Lower lobe of right lung (tissue), 2 donors: ENCODE results near the gene H6PD. TPM values are rescaled to one million over a fixed set of nuclear protein-coding genes. Genes with fewer than 3 reads are reported as not detected.

Experiments
- ATAC-seq, 2 donors: fragments of 200-7000 bp; cut with Tn5 transposase; one replicate each; pipeline ENCODE4 v1.9.1; 2020 to 2022; ENCODE audit warnings: mild to moderate bottlenecking in 2 of 2, moderate library complexity in 2 of 2
- DNase-seq: peaks from one replicate; pipeline ENCODE4 v3.0.0-alpha.2; 2020
- H3K27ac ChIP-seq: fragments of 200-600 bp; one replicate; pipeline ENCODE4 v1.8.0; 2022
- H3K27me3 ChIP-seq: fragments of 200-600 bp; one replicate; pipeline ENCODE4 v1.8.0; 2022; ENCODE audit warnings: low read depth
- H3K36me3 ChIP-seq: fragments of 200-600 bp; one replicate; pipeline ENCODE4 v1.8.0; 2022; ENCODE audit warnings: mild to moderate bottlenecking
- H3K4me1 ChIP-seq: fragments of 200-600 bp; one replicate; pipeline ENCODE4 v1.8.0; 2022
- H3K4me3 ChIP-seq: fragments of 200-600 bp; one replicate; pipeline ENCODE4 v1.8.0; 2022; ENCODE audit warnings: mild to moderate bottlenecking
- H3K9me3 ChIP-seq: fragments of 200-600 bp; one replicate; pipeline ENCODE4 v1.8.0; 2022
- CTCF ChIP-seq: fragments of 200-600 bp; IDR thresholded peaks from one replicate; pipeline ENCODE4 v1.8.0; 2022; ENCODE audit warnings: antibody characterized with exemption, mild to moderate bottlenecking
- intact Hi-C: fragments of 100-400 bp; cut with DNase I; formaldehyde crosslinking; loops from one replicate; pipeline ENCODE4 v1.11.0; 2022
- total RNA-seq: library from RNA; stranded (reverse); fragmentation: NEBNext Ultra II Directional; extraction: Animal tissue kit (Norgen Biotek cat#: 25700); gene quantifications from one replicate; pipeline ENCODE4 v1.2.1, GENCODE V29; 2021
- donor health status: DM: no; HTN: yes; CAD: no; lungs with severe emphysema.

H6PD gene
- total RNA-seq, 1 donor from 2014 or later: 40.7 TPM

DNA sequence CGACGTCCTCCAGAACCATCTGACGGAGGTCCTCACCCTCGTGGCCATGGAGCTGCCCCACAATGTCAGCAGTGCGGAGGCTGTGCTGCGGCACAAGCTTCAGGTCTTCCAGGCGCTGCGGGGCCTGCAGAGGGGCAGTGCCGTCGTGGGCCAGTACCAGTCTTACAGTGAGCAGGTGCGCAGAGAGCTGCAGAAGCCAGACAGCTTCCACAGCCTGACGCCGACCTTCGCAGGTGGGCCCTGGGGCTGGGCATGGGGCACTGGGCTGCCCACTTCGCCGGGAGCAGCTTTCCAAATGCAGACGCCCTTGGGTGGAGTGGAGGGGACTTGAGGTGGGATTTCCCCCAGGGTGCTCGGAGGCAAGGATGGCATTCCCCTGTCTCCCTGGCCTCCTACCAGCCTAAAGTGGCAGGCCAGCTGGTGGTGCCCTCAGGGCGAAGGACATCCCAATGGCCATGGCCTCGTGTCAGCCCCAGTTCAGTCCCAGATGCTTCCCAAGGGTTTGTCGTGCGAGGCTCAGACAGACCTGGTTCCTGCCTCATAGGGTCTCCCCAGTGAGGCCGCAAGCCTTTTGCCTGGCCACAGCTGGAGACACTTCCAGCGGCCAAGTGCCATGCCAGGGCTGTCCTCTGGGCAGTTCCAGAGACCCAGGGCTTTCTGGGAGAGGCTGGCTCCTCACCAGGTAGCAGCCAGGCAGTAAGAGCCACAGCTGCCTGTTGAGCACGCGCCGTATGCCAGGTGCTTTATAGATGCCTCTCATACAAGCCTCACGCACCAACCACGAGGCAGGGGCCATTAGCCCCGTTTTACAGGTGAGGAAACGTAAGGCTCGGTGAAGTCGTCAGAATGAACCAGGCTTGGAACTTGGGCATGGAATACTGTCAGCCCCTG is 27.8 kb downstream of the H6PD start:
- no peak for DNase-seq
- no peak for ATAC-seq
- no peaks in the 10 kb centered on the region for H3K4me1 ChIP-seq
- H3K4me3 ChIP-seq: no peak overlapping the region
- intact Hi-C loops: no loop called here
- H3K27ac ChIP-seq: no peak overlapping the region
- no peaks in the 10 kb centered on the region for H3K9me3 ChIP-seq
- H3K27me3 ChIP-seq: no peaks in the 10 kb centered on the region
- peaks cover 47% of the 10 kb centered on the region for H3K36me3 ChIP-seq
- no peak for TF ChIP-seq CTCF

DNA sequence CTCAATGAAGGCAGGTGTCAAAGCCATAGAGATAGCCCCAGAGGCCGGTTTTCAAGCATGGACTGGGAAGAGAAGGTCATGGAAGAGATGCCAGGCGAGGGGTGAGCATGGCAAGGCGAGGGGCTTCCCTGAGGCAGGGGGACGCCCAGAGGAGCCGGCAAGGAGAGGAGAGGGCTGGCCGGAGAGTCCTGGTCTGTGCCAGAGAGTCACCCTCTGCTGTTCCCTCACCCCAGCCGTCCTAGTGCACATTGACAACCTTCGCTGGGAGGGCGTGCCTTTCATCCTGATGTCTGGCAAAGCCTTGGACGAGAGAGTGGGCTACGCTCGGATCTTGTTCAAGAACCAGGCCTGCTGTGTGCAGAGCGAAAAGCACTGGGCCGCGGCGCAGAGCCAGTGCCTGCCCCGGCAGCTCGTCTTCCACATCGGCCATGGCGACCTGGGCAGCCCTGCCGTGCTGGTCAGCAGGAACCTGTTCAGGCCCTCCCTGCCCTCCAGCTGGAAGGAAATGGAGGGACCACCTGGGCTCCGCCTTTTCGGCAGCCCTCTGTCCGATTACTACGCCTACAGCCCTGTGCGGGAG is 28.8 kb downstream of the H6PD start:
- intact Hi-C loops: no loop called here

GRCh38 chr1:9263984-9264872 is 29.7 kb downstream of the H6PD start:
- Histone ChIP-seq H3K9me3 (no peaks in the 10 kb centered on the region), H3K27me3 (no peaks in the 10 kb centered on the region), H3K36me3 (peaks cover 50% of the 10 kb centered on the region), H3K4me1 (no peaks in the 10 kb centered on the region), H3K27ac (no peak overlapping the region), H3K4me3 (no peak overlapping the region)
- no peak for ATAC-seq
- intact Hi-C loops: no loop called here
- TF ChIP-seq CTCF: no peak
- no peak for DNase-seq

More for the DNA sequence above, 28.8 kb downstream of the H6PD start:
- ATAC-seq (no peak), DNase-seq (no peak)
- Histone ChIP-seq H3K27me3 (no peaks in the 10 kb centered on the region), H3K9me3 (no peaks in the 10 kb centered on the region), H3K36me3 (peaks cover 47% of the 10 kb centered on the region), H3K4me3 (no peak overlapping the region), H3K27ac (no peak overlapping the region), H3K4me1 (no peaks in the 10 kb centered on the region)
- no peak for TF ChIP-seq CTCF

GRCh38 chr1:9265037-9265436 is 30.5 kb downstream of the H6PD start:
- Histone ChIP-seq H3K4me3 (no peak overlapping the region), H3K27ac (no peak overlapping the region), H3K36me3 (peaks cover 57% of the 10 kb centered on the region), H3K9me3 (no peaks in the 10 kb centered on the region), H3K27me3 (no peaks in the 10 kb centered on the region), H3K4me1 (no peaks in the 10 kb centered on the region)
- intact Hi-C loops: no loop called here
- DNase-seq (no peak), ATAC-seq (no peak)
- no peak for TF ChIP-seq CTCF

GRCh38 chr1:9265968-9266367 is 31.4 kb downstream of the H6PD start:
- Histone ChIP-seq H3K9me3 (no peaks in the 10 kb centered on the region), H3K4me3 (no peak overlapping the region), H3K27ac (no peak overlapping the region), H3K36me3 (peaks cover 57% of the 10 kb centered on the region), H3K27me3 (no peaks in the 10 kb centered on the region), H3K4me1 (no peaks in the 10 kb centered on the region)
- ATAC-seq: no peak
- intact Hi-C loops: no loop called here
- DNase-seq: no peak
- TF ChIP-seq CTCF: no peak
